ENCODE data around the gene CSKMT. TPM values are rescaled to one million over a fixed set of nuclear protein-coding genes. Genes with fewer than 3 reads are reported as not detected.

Gene CSKMT
- polyA plus RNA-seq, 3 donors, result 5.1 to 6.6 (median 6.0) TPM

DNA sequence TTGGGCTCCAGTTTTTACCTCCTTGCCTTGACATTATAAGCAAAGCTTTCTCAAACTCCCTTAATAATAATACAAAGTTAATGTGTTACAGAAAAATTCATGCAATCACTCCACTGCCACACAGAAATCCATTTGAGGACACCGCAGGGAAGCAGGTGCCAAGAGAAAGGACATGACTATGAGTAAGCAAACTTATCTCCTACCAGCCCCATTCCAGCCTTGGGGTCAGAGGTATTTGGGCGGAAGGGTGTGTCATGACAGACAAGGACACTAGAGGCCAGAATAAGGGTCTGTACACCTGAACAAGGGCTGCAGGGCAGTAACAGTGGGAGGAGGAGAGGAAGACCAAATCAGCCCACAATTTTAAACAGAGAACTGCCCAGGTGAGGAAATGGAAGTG, 48.2 kb downstream of the CSKMT start:
- DNase-seq, result no peak

DNA sequence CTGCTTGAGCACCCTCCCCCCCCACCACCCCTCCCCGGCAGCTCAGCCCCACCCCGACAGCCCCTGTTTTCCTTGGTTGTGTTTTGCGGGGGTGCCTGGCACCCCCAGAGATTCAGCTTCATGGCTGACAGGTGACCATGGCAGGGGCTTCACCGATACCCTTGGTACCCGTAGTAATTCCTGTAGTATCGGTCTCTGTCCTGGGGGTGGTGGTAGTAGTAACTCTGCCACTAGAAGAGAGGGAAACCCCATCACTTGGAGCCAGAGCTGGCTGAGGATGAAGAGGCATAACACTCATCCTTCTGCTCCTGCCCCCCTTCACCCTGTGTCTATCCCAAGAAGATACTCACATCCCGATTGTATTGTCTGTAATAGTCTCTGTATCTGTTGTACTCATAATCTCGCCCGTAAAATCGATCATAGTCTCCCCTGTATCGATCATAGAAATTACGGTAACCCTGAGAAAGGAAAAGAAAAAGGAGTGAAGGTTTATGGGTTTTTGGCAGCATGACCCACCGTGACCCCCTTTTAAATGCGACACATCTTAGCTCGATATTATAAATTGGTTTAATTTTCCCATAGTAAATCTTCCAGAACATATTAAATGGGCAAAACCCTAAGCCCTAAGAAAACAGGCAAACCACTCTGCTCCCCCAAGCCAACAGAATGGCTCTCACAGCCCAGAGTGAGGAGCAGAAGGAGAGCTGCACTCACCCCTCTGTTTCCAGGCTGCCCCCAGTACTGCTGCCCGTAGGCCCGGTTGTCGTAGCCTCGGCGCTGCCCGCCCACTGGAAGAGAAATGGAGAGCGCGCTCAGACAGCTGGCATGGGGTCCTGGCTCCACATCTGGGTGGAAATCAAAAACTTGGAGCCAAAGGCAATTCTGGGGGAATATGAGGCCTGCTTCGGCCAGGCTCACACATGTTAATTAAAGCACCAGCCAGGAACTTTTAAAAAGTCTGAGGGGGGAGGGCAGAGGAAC, 50.3 kb downstream of the CSKMT start:
- DNase-seq, result no peak

DNA sequence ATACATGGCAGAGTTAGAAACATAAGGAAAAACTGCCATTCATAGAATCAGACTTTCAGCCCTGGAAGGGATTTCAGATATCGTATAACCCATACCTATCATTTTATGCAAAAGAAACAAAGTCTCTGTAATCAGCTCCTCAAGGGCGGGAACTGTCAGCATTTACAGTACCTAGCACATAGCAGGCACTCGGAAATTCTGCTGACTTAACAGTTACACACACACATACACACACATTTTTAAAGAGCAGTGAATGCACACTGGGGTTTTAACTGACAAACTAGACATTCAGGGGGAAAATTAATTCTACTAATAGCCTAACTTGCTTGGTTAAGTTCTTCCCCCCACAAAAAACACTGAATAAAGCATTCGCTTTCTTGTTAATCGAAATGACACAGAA, 51.1 kb downstream of the CSKMT start:
- no peak for DNase-seq

DNA sequence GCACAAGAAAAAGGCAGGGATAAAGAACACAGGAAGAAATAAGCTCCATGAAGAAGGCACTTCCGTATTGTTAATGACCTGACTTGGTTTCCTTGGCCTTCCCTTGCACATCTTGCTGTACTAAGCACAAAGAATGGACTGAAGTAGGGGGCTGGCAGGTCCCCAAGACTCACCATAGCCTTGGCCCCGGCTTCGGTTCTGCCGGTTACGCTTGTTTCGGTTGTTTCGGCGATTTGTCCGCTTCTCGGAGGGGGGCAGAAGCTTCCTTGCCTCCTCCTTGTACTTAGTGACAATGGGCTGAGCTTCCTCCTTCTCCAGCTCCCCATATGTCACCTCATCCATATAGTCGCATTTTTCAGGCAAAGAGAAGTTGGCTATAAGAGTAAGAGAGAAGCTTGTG, 51.7 kb downstream of the CSKMT start:
- no peak for DNase-seq

Other genes starting within 250 kb of the CSKMT start
- gene SCGB1A1, start 246.3 kb upstream of the CSKMT start, polyA plus RNA-seq (ENCODE audit: insufficient read length in 3 of 3), result not detected
- gene AHNAK, start 118.5 kb upstream of the CSKMT start, polyA plus RNA-seq (ENCODE audit: insufficient read length in 3 of 3), result 100 to 1,000 TPM; 199 to 275 (median 229) TPM
- 1,000 to 10,000 TPM; 2,197 to 2,450 (median 2,385) TPM for gene EEF1G, start 91.4 kb upstream of the CSKMT start, polyA plus RNA-seq (ENCODE audit: insufficient read length in 3 of 3)
- 10 to 100 TPM; 22.1 to 30.2 (median 25.6) TPM for gene TUT1, start 73.8 kb upstream of the CSKMT start, polyA plus RNA-seq (ENCODE audit: insufficient read length in 3 of 3)
- gene MTA2, start 63.4 kb upstream of the CSKMT start, polyA plus RNA-seq (ENCODE audit: insufficient read length in 3 of 3), result 10 to 100 TPM; 95.7 to 98.2 (median 96.5) TPM
- gene EML3, start 52.5 kb upstream of the CSKMT start, polyA plus RNA-seq (ENCODE audit: insufficient read length in 3 of 3), result 10 to 100 TPM; 32.2 to 40.6 (median 38.0) TPM
- gene ROM1, start 52.1 kb upstream of the CSKMT start, polyA plus RNA-seq (ENCODE audit: insufficient read length in 3 of 3), result 1 to 10 TPM; 2.7 to 4.6 (median 3.1) TPM
- 10 to 100 TPM; 37.4 to 45.4 (median 38.7) TPM for gene B3GAT3, start 43.3 kb upstream of the CSKMT start, polyA plus RNA-seq (ENCODE audit: insufficient read length in 3 of 3)
- 100 to 1,000 TPM; 371 to 407 (median 392) TPM for gene GANAB, start 18.7 kb upstream of the CSKMT start, polyA plus RNA-seq (ENCODE audit: insufficient read length in 3 of 3)
- gene INTS5, start 12.0 kb upstream of the CSKMT start, polyA plus RNA-seq (ENCODE audit: insufficient read length in 3 of 3), result 10 to 100 TPM; 21.5 to 24.8 (median 23.5) TPM
- 10 to 100 TPM; 57.7 to 62.1 (median 60.3) TPM for gene C11orf98, start 102 bp upstream of the CSKMT start, polyA plus RNA-seq (ENCODE audit: insufficient read length in 3 of 3)
- gene UQCC3, start 6.4 kb downstream of the CSKMT start, polyA plus RNA-seq (ENCODE audit: insufficient read length in 3 of 3), result 10 to 100 TPM; 10.4 to 13.1 (median 12.9) TPM
- 10 to 100 TPM in 2 of 3 donors, 1 to 10 TPM in 1; 8.6 to 11.6 (median 10.6) TPM for gene LBHD1, start 7.0 kb downstream of the CSKMT start, polyA plus RNA-seq (ENCODE audit: insufficient read length in 3 of 3)
- 100 to 1,000 TPM; 151 to 204 (median 191) TPM for gene UBXN1, start 13.8 kb downstream of the CSKMT start, polyA plus RNA-seq (ENCODE audit: insufficient read length in 3 of 3)
- 1 to 10 TPM in 2 of 3 donors, under 1 TPM in 1; 0.68 to 1.0 (median 1.0) TPM for gene LRRN4CL, start 24.2 kb downstream of the CSKMT start, polyA plus RNA-seq (ENCODE audit: insufficient read length in 3 of 3)
- 10 to 100 TPM; 65.7 to 72.7 (median 68.1) TPM for gene BSCL2, start 42.1 kb downstream of the CSKMT start, polyA plus RNA-seq (ENCODE audit: insufficient read length in 3 of 3)
- 1 to 10 TPM; 2.1 to 3.6 (median 2.5) TPM for gene GNG3, start 42.4 kb downstream of the CSKMT start, polyA plus RNA-seq (ENCODE audit: insufficient read length in 3 of 3)
- 10 to 100 TPM; 79.1 to 92.4 (median 86.0) TPM for gene HNRNPUL2, start 62.1 kb downstream of the CSKMT start, polyA plus RNA-seq (ENCODE audit: insufficient read length in 3 of 3)
- 10 to 100 TPM; 37.0 to 48.6 (median 45.8) TPM for gene TTC9C, start 63.2 kb downstream of the CSKMT start, polyA plus RNA-seq (ENCODE audit: insufficient read length in 3 of 3)
- 10 to 100 TPM in 1 of 3 donors, 1 to 10 TPM in 2; 8.1 to 10.4 (median 9.4) TPM for gene ZBTB3, start 88.8 kb downstream of the CSKMT start, polyA plus RNA-seq (ENCODE audit: insufficient read length in 3 of 3)
- gene POLR2G, start 96.3 kb downstream of the CSKMT start, polyA plus RNA-seq (ENCODE audit: insufficient read length in 3 of 3), result 100 to 1,000 TPM; 133 to 173 (median 153) TPM
- 10 to 100 TPM; 32.9 to 44.1 (median 40.0) TPM for gene TAF6L, start 106.1 kb downstream of the CSKMT start, polyA plus RNA-seq (ENCODE audit: insufficient read length in 3 of 3)
- 10 to 100 TPM; 67.7 to 75.2 (median 71.3) TPM for gene TMEM179B, start 122.1 kb downstream of the CSKMT start, polyA plus RNA-seq (ENCODE audit: insufficient read length in 3 of 3)
- gene TMEM223, start 126.7 kb downstream of the CSKMT start, polyA plus RNA-seq (ENCODE audit: insufficient read length in 3 of 3), result 10 to 100 TPM; 30.6 to 31.6 (median 31.1) TPM
- gene NXF1, start 140.1 kb downstream of the CSKMT start, polyA plus RNA-seq (ENCODE audit: insufficient read length in 3 of 3), result 100 to 1,000 TPM; 117 to 137 (median 126) TPM
- 10 to 100 TPM; 50.5 to 59.2 (median 54.7) TPM for gene STX5, start 166.7 kb downstream of the CSKMT start, polyA plus RNA-seq (ENCODE audit: insufficient read length in 3 of 3)
- gene TEX54, start 167.5 kb downstream of the CSKMT start, polyA plus RNA-seq (ENCODE audit: insufficient read length in 3 of 3), result under 1 TPM in 2 of 3 donors, not detected in 1; 0.36 to 0.65 TPM
- 10 to 100 TPM; 38.1 to 49.6 (median 47.0) TPM for gene WDR74, start 174.3 kb downstream of the CSKMT start, polyA plus RNA-seq (ENCODE audit: insufficient read length in 3 of 3)
- 100 to 1,000 TPM; 169 to 175 (median 169) TPM for gene SLC3A2, start 215.6 kb downstream of the CSKMT start, polyA plus RNA-seq (ENCODE audit: insufficient read length in 3 of 3)